HG03066 (cell line): ENCODE measurements around the gene GRIK5.
"Not testable (repeated sequence)": the region's sequence is repeated elsewhere in the genome, so short reads cannot be mapped to it uniquely, and the experiment has no call there.

ENCODE experiments used
- ATAC-seq: cut with Tn5 transposase; IDR thresholded peaks from one replicate; pipeline ENCODE4 v1.9.1; 2021; ENCODE audit warnings: low read depth; ENCODE audit not compliant: unreplicated experiment

GRIK5 gene

GRCh38 chr19:42069619-42070351, at the start of gene GRIK5:
GRIK5 (minus strand) TSS chr19:42070206; CDS start chr19:42065770, 4,436 bp downstream.
- ATAC-seq: no peak

GRCh38 chr19:42117076-42117475, 47.1 kb upstream of the GRIK5 start:
- ATAC-seq: no peak

- no peak for ATAC-seq
Measured at GRCh38 chr19:42116308-42117075, 46.5 kb upstream of the GRIK5 start.

- ATAC-seq: no peak
Measured at GRCh38 chr19:42115705-42116104, 45.7 kb upstream of the GRIK5 start.

- ATAC-seq: no peak
Measured at GRCh38 chr19:42115219-42115618, 45.2 kb upstream of the GRIK5 start.

- ATAC-seq: no peak
Measured at GRCh38 chr19:42114412-42114811, 44.4 kb upstream of the GRIK5 start.

- ATAC-seq: no peak
Measured at GRCh38 chr19:42113641-42114348, 43.8 kb upstream of the GRIK5 start.

- no peak for ATAC-seq
Measured at GRCh38 chr19:42111811-42112210, 41.8 kb upstream of the GRIK5 start.

GRCh38 chr19:42111384-42111783, 41.4 kb upstream of the GRIK5 start:
- no peak for ATAC-seq

GRCh38 chr19:42110658-42111057, 40.7 kb upstream of the GRIK5 start:
- no peak for ATAC-seq

- ATAC-seq: no peak
Measured at GRCh38 chr19:42109896-42110295, 39.9 kb upstream of the GRIK5 start.

- no peak for ATAC-seq
Measured at GRCh38 chr19:42108527-42109389, 38.8 kb upstream of the GRIK5 start.

GRCh38 chr19:42105368-42105767, 35.4 kb upstream of the GRIK5 start:
- no peak for ATAC-seq

GRCh38 chr19:42102877-42103276, 32.9 kb upstream of the GRIK5 start:
- no peak for ATAC-seq

- ATAC-seq: not testable (repeated sequence)
Measured at GRCh38 chr19:42100241-42100640, 30.2 kb upstream of the GRIK5 start.

GRCh38 chr19:42099336-42099925, 29.4 kb upstream of the GRIK5 start:
- no peak for ATAC-seq

GRCh38 chr19:42098781-42099180, 28.8 kb upstream of the GRIK5 start:
- ATAC-seq: no peak

GRCh38 chr19:42097461-42097860, 27.5 kb upstream of the GRIK5 start:
- ATAC-seq: no peak

GRCh38 chr19:42096255-42096837, 26.3 kb upstream of the GRIK5 start:
- ATAC-seq: no peak

GRCh38 chr19:42095814-42096230, 25.8 kb upstream of the GRIK5 start:
- no peak for ATAC-seq
